HCT116 (cell line): Measurements from ENCODE around the gene CD1E. TPM values are rescaled to one million over a fixed set of nuclear protein-coding genes. Genes with fewer than 3 reads are reported as not detected.

ENCODE experiments used
- ATAC-seq: fragments of 200-7000 bp; cut with Tn5 transposase; 2 replicates; pipeline ENCODE4 v1.9.1; 2020; ENCODE audit warnings: mild to moderate bottlenecking, moderate library complexity
- Bru-seq: library from RNA; stranded (reverse); fragments of 400-500 nt; gene quantifications from one replicate; lab custom pipeline; 2021; lab: Mats Ljungman, UMichigan
- BruChase-seq, 2 experiments: library from RNA; stranded (reverse); fragments of 400-500 nt; gene quantifications; one replicate each; lab custom pipeline; 2021; lab: Mats Ljungman, UMichigan
- BruUV-seq: library from RNA; stranded (reverse); fragments of 400-500 nt; replicated peaks from 2 replicates; lab custom pipeline; 2021; lab: Mats Ljungman, UMichigan
- CTCF ChIA-PET: fragments of 300-600 bp; sonication (Branson Sonifier 250); formaldehyde crosslinking; loops from one replicate; lab custom pipeline; 2021; ENCODE audit warnings: antibody characterized with exemption; lab: Charles Lee
- POLR2A ChIA-PET: fragments of 300-600, 350-600 bp; sonication (Branson Sonifier 250); formaldehyde crosslinking; loops from one replicate; lab custom pipeline; 2021; ENCODE audit warnings: antibody characterized with exemption; lab: Charles Lee
- RAD21 ChIA-PET, 2 experiments: fragments of 300-600 bp; sonication (Branson Sonifier 250); formaldehyde crosslinking; loops; one replicate each; lab custom pipeline; 2023; ENCODE audit warnings: low total read pairs in 2 of 2; ENCODE audit not compliant: uncharacterized antibody in 2 of 2, unreplicated experiment in 2 of 2, low non-redundant PET in 1 of 2; lab: Charles Lee
- DNase-seq: peaks from one replicate; pipeline ENCODE4 v3.0.0-alpha.2; 2010; ENCODE audit warnings: low read depth, low spot score
- H2AFZ ChIP-seq: fragments of 200-600 bp; shearing (Covaris generic), sonication (generic); 2 replicates; pipeline ENCODE4 v1.6.1; 2017; ENCODE audit warnings: low read depth, mixed run types, mixed read lengths, antibody characterized with exemption, low read length; ENCODE audit not compliant: poor library complexity, severe bottlenecking
- H3K27ac ChIP-seq: 2 replicates; pipeline ENCODE4 v1.5.1; 2012; ENCODE audit warnings: low read depth, low read length
- H3K27me3 ChIP-seq: fragments of 200-600 bp; sonication (generic); 2 replicates; pipeline ENCODE4 v1.6.1; 2016; ENCODE audit warnings: mixed run types, low read length, mixed read lengths; ENCODE audit not compliant: insufficient read depth
- H3K36me3 ChIP-seq, 2 experiments: fragments of 200-500 bp in 1 of 2; fragments of 200-600 bp in 1 of 2; sonication (Bioruptor generic) in 1 of 2; sonication (generic) in 1 of 2; 2 replicates each; pipeline versions ENCODE4 v1.5.1 to v1.6.1; 2014 to 2016; ENCODE audit warnings: low read length in 2 of 2, inconsistent platforms in 1 of 2, mixed read lengths in 1 of 2, mixed run types in 1 of 2; ENCODE audit not compliant: insufficient read depth in 2 of 2, control insufficient read depth in 1 of 2
- H3K4me1 ChIP-seq, 2 experiments: fragments of 200-600 bp in 1 of 2; sonication (generic) in 1 of 2; 2 replicates each; pipeline versions ENCODE4 v1.5.1 to v1.6.1; 2012 to 2017; ENCODE audit warnings: low read length in 2 of 2, inconsistent platforms in 1 of 2, mild to moderate bottlenecking in 1 of 2, mixed read lengths in 1 of 2, mixed run types in 1 of 2, moderate library complexity in 1 of 2; ENCODE audit not compliant: insufficient read depth in 2 of 2, control insufficient read depth in 1 of 2
- H3K4me2 ChIP-seq: fragments of 200-600 bp; sonication (generic); 2 replicates; pipeline ENCODE4 v1.6.1; 2017; ENCODE audit warnings: mixed run types, low read length, mixed read lengths
- H3K4me3 ChIP-seq, 2 experiments: fragments of 200-600 bp in 1 of 2; sonication (generic) in 1 of 2; replicated peaks in 1 of 2; 2 replicates each; pipeline ENCODE4 v1.5.1; 2011 to 2016; ENCODE audit warnings: low read length in 2 of 2, control low read depth in 1 of 2, low read depth in 1 of 2, mild to moderate bottlenecking in 1 of 2, mixed read lengths in 1 of 2, mixed run types in 1 of 2
- H3K79me2 ChIP-seq: fragments of 200-600 bp; sonication (generic); 2 replicates; pipeline ENCODE4 v1.6.1; 2017; ENCODE audit warnings: mild to moderate bottlenecking, mixed run types, low read length, moderate library complexity, mixed read lengths; ENCODE audit not compliant: insufficient read depth
- H3K9ac ChIP-seq: fragments of 200-600 bp; sonication (generic); 2 replicates; pipeline ENCODE4 v1.6.1; 2016; ENCODE audit warnings: low read length, mixed read lengths
- H3K9me2 ChIP-seq: fragments of 200-600 bp; sonication (generic), shearing (Covaris generic); 2 replicates; pipeline ENCODE4 v1.6.1; 2017; ENCODE audit warnings: mixed run types, mild to moderate bottlenecking, moderate library complexity; ENCODE audit not compliant: insufficient read depth
- H3K9me3 ChIP-seq, 2 experiments: fragments of 200-500 bp in 1 of 2; fragments of 200-600 bp in 1 of 2; sonication (Bioruptor generic) in 1 of 2; sonication (generic) in 1 of 2; 2 replicates each; pipeline ENCODE4 v1.6.1; 2014 to 2017; ENCODE audit warnings: low read length in 2 of 2, mixed read lengths in 2 of 2, inconsistent platforms in 1 of 2, low read depth in 1 of 2, mild to moderate bottlenecking in 1 of 2, mixed run types in 1 of 2, moderate library complexity in 1 of 2; ENCODE audit not compliant: control insufficient read depth in 1 of 2, insufficient read depth in 1 of 2
- H4K20me1 ChIP-seq: fragments of 200-600 bp; sonication (generic), shearing (Covaris generic); 2 replicates; pipeline ENCODE4 v1.6.1; 2017; ENCODE audit warnings: mixed run types, mild to moderate bottlenecking, moderate library complexity; ENCODE audit not compliant: insufficient read depth
- CBX3 ChIP-seq: IDR thresholded peaks from 2 replicates; pipeline ENCODE4 v1.6.1; 2012; ENCODE audit warnings: low read depth
- EGR1 ChIP-seq: IDR thresholded peaks from 2 replicates; pipeline ENCODE4 v1.6.1; 2012; ENCODE audit warnings: low read depth
- JUND ChIP-seq: IDR thresholded peaks from 2 replicates; pipeline ENCODE4 v1.6.1; 2012
- MAX ChIP-seq: IDR thresholded peaks from 2 replicates; pipeline ENCODE4 v1.6.1; 2012
- POLR2A ChIP-seq: IDR thresholded peaks from 2 replicates; pipeline ENCODE4 v1.7.0; 2011; ENCODE audit warnings: borderline replicate concordance; ENCODE audit not compliant: insufficient read depth, insufficient read length; ENCODE audit errors: extremely low read depth
- POLR2AphosphoS5 ChIP-seq: IDR thresholded peaks from 2 replicates; pipeline ENCODE4 v1.6.1; 2011; ENCODE audit warnings: mild to moderate bottlenecking, low read depth, low read length, moderate library complexity
- REST ChIP-seq: IDR thresholded peaks from 2 replicates; pipeline ENCODE4 v1.6.1; 2012; ENCODE audit warnings: low read depth
- SIN3A ChIP-seq: IDR thresholded peaks from 2 replicates; pipeline ENCODE4 v1.6.1; 2012; ENCODE audit warnings: low read depth
- SP1 ChIP-seq: IDR thresholded peaks from 2 replicates; pipeline ENCODE4 v1.6.1; 2012; ENCODE audit warnings: low read depth
- TCF7L2 ChIP-seq: IDR thresholded peaks from 2 replicates; pipeline ENCODE4 v1.7.0; 2011; ENCODE audit warnings: borderline replicate concordance, inconsistent platforms; ENCODE audit not compliant: insufficient read depth, insufficient read length; ENCODE audit errors: extremely low read depth
- YY1 ChIP-seq: IDR thresholded peaks from 2 replicates; pipeline ENCODE4 v1.6.1; 2011; ENCODE audit warnings: low read length, low read depth, moderate library complexity, mild to moderate bottlenecking; ENCODE audit not compliant: insufficient replicate concordance; ENCODE audit errors: extremely low read depth
- ZBTB33 ChIP-seq: IDR thresholded peaks from 2 replicates; pipeline ENCODE4 v1.6.1; 2011; ENCODE audit warnings: mild to moderate bottlenecking, low read length, moderate library complexity; ENCODE audit not compliant: insufficient replicate concordance; ENCODE audit errors: extremely low read depth
- intact Hi-C: fragments of 100-400 bp; cut with micrococcal nuclease; formaldehyde crosslinking; loops from 2 replicates; pipeline ENCODE4 v1.10.0; 2022
- long read RNA-seq: library from polyadenylated mRNA; unstranded; transcript quantifications from one replicate; pipeline ENCODE4 v2.0.0, GENCODE V29; 2021; ENCODE audit not compliant: unreplicated experiment
- polyA plus RNA-seq: library from polyadenylated mRNA; unstranded; fragments of >200 nt; gene quantifications from 2 replicates; pipeline ENCODE4 v1.2.1, GENCODE V29; 2012; ENCODE audit warnings: missing spikeins
- total RNA-seq: library from RNA; stranded (reverse); gene quantifications from one replicate; pipeline ENCODE4 v1.2.1, GENCODE V29; 2021; ENCODE audit not compliant: unreplicated experiment

Gene CD1E
- not detected for total RNA-seq
- not detected in 2 replicates for polyA plus RNA-seq
- Bru-seq, nascent RNA: not detected
- not detected for BruChase-seq, experiment 1, labeled RNA remaining after a 6-hour chase
- BruChase-seq, experiment 2, labeled RNA remaining after a 2-hour chase: not detected
- long read RNA-seq: 0 reads

- TF ChIP-seq TCF7L2: no peak
- TF ChIP-seq YY1: no peak
- no peak for TF ChIP-seq POLR2A
- TF ChIP-seq EGR1: no peak
- no peak for TF ChIP-seq MAX
- H3K79me2 ChIP-seq: no peaks in the 10 kb centered on the region
- no peak within 1 kb of the TSS for H2AFZ ChIP-seq
- POLR2A ChIA-PET: no interaction called here
- H3K36me3 ChIP-seq: no peaks in the 10 kb centered on the region
- peaks cover 13% of the 10 kb centered on the region for H3K27me3 ChIP-seq
- ATAC-seq (no peak), DNase-seq (no peak)
- no peak within 1 kb of the TSS for H3K9ac ChIP-seq
- no TSS peak for BruUV-seq
- H3K27ac ChIP-seq: no peak within 1 kb of the TSS
- no peaks in the 10 kb centered on the region for H3K4me1 ChIP-seq
- H3K9me2 ChIP-seq: no peaks in the 10 kb centered on the region
- H3K9me3 ChIP-seq: no peaks in the 10 kb centered on the region
- RAD21 ChIA-PET: no interaction called here
- no peak within 1 kb of the TSS for H3K4me2 ChIP-seq
- CTCF ChIA-PET: no interaction called here
- H4K20me1 ChIP-seq: no peaks in the 10 kb centered on the region
- intact Hi-C loops: no loop called here
- no peak within 1 kb of the TSS for H3K4me3 ChIP-seq
Measured at GRCh38 chr1:158353303-158354075, at the start of gene CD1E. CD1E (plus strand) TSS chr1:158353894; CDS start chr1:158353989, 95 bp downstream.

GRCh38 chr1:158310623-158311022, 43.1 kb upstream of the CD1E start:
- no peaks in the 10 kb centered on the region for H3K79me2 ChIP-seq
- H2AFZ ChIP-seq: no peak overlapping the region
- intact Hi-C loops: no loop called here
- H3K4me2 ChIP-seq: no peak overlapping the region
- H3K36me3 ChIP-seq: no peaks in the 10 kb centered on the region; a peak in 1 of 4 replicates
- POLR2A ChIA-PET: no interaction called here
- no peak for TF ChIP-seq SIN3A
- no peak for TF ChIP-seq POLR2AphosphoS5
- TF ChIP-seq ZBTB33: no peak
- no peak for TF ChIP-seq REST
- no peak for TF ChIP-seq YY1
- TF ChIP-seq EGR1: no peak
- no peak for TF ChIP-seq JUND
- TF ChIP-seq SP1: no peak
- TF ChIP-seq CBX3: no peak
- TF ChIP-seq, all 23 proteins: peak for 0
- BruUV-seq: no TSS peak
- CTCF ChIA-PET: no interaction called here
- H3K4me3 ChIP-seq: no peak overlapping the region
- no peaks in the 10 kb centered on the region for H3K27me3 ChIP-seq
- H3K9ac ChIP-seq: no peak overlapping the region
- no peaks in the 10 kb centered on the region for H4K20me1 ChIP-seq
- DNase-seq: no peak
- H3K4me1 ChIP-seq: no peaks in the 10 kb centered on the region
- RAD21 ChIA-PET: no interaction called here
- no peak overlapping the region for H3K27ac ChIP-seq
- no peaks in the 10 kb centered on the region for H3K9me2 ChIP-seq
- no peak for ATAC-seq
- no peaks in the 10 kb centered on the region for H3K9me3 ChIP-seq
